Measurements from ENCODE around the gene MAP1S.

MAP1S gene

GRCh38 chr19:17719730-17720400 lies 585 bp downstream of the MAP1S start:
- H3K4me1 Mint-ChIP-seq = peaks cover 38% of the 10 kb centered on the region
- H3K4me3 Mint-ChIP-seq = peak overlapping the region; percentile 83
- peak overlapping the region; percentile 50 for H3K27ac Mint-ChIP-seq
- H3K27me3 Mint-ChIP-seq = no peaks in the 10 kb centered on the region
- ATAC-seq = peak; percentile 18
- H3K9me3 Mint-ChIP-seq = no peaks in the 10 kb centered on the region
- DNase-seq = peak; percentile 32
- no peaks in the 10 kb centered on the region for H3K36me3 Mint-ChIP-seq (ENCODE audit: low read depth)

DNA sequence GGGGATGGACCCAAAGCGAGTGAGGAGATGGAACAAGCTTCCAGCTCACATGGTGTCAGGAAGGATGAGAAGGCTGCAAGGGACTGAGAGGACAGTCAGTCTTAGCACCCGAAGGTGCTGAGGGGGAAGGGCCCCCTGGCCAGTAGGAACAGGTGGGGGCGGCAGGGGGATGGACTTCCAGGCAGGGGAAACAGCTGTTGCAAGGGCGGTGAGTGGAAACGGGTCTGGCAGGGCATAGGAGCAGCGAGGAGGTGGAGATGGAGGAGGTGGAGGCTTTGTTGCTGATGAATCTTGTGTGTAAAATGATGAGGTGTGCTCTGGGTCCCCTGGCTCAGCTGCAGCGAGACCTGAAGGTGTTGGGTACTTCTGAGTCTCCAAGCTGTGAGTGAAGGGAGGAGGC lies 1.2 kb downstream of the MAP1S start:
- DNase-seq (peak; percentile 20), ATAC-seq (no peak)
- Mint-ChIP-seq H3K27ac (peak overlapping the region; percentile 50), H3K4me3 (peak overlapping the region; percentile 83), H3K36me3 (ENCODE audit: low read depth) (peaks cover 2% of the 10 kb centered on the region), H3K9me3 (no peaks in the 10 kb centered on the region), H3K27me3 (no peaks in the 10 kb centered on the region), H3K4me1 (peaks cover 38% of the 10 kb centered on the region)

DNA sequence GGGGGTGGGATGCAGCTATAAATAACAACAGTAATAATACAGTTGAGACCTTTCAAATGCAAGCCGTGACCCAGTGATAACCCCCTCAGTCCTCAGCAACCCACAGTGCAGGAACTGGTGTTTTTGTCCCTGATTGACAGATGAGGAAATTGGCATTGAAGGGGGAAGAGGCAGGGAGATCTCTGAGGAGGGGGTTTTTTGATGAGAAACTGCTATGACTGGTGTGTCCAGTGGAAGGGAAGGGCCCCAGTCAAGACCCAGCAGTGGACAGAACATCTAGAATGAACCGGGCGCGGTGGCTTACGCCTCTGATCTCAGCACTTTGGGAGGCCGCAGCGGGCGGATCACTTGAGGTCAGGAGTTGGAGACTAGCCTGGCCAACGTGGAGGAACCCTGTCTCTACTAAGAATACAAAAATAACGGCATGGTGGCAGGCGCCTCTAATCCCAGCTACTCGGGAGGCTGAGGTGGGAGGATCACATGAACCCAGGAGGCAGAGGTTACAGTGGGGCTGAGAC lies 1.9 kb downstream of the MAP1S start:
- ATAC-seq (no peak), DNase-seq (no peak)
- H3K9me3 Mint-ChIP-seq = no peaks in the 10 kb centered on the region
- H3K27ac Mint-ChIP-seq = peak overlapping the region; percentile 42
- no peaks in the 10 kb centered on the region for H3K27me3 Mint-ChIP-seq
- H3K4me3 Mint-ChIP-seq = peak overlapping the region; percentile 83
- peaks cover 3% of the 10 kb centered on the region for H3K36me3 Mint-ChIP-seq (ENCODE audit: low read depth)
- peaks cover 38% of the 10 kb centered on the region for H3K4me1 Mint-ChIP-seq

DNA sequence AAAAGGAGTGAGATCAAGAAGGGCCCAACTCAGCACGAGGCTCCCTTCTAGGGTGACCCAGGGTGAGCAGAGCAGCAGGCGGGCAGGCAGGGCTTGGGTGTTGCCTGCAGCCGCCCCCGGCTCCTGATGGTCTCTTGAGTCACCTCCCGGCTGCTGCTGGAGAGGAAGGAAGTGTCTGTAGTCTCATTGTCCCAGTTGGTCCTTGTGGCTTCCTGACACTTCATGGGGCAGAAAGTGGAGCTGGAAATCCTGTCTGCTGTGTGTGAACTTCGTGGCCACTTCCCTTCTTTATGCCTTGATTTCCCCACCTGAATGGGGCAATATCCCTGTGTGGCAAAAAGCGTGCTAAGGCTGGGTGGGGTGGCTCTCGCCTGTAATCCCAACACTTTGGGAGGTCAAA lies 2.5 kb downstream of the MAP1S start:
- Mint-ChIP-seq H3K9me3 (no peaks in the 10 kb centered on the region), H3K36me3 (ENCODE audit: low read depth) (peaks cover 3% of the 10 kb centered on the region), H3K27me3 (no peaks in the 10 kb centered on the region), H3K27ac (peak overlapping the region; percentile 42), H3K4me1 (peaks cover 38% of the 10 kb centered on the region), H3K4me3 (peak overlapping the region; percentile 83)
- DNase-seq (no peak), ATAC-seq (no peak)

- Mint-ChIP-seq H3K27me3 (no peaks in the 10 kb centered on the region), H3K4me3 (no peak overlapping the region), H3K4me1 (peaks cover 33% of the 10 kb centered on the region), H3K27ac (no peak overlapping the region), H3K9me3 (no peaks in the 10 kb centered on the region), H3K36me3 (ENCODE audit: low read depth) (peaks cover 3% of the 10 kb centered on the region)
- ATAC-seq (no peak), DNase-seq (no peak)
These were observed 3.5 kb downstream of the MAP1S start for GRCh38 chr19:17722655-17723240.

GRCh38 chr19:17724655-17725054 lies 5.4 kb downstream of the MAP1S start:
- Mint-ChIP-seq H3K27ac (no peak overlapping the region), H3K27me3 (no peaks in the 10 kb centered on the region), H3K9me3 (no peaks in the 10 kb centered on the region), H3K4me3 (no peak overlapping the region), H3K4me1 (peaks cover 25% of the 10 kb centered on the region), H3K36me3 (ENCODE audit: low read depth) (peaks cover 8% of the 10 kb centered on the region)
- DNase-seq (no peak), ATAC-seq (no peak)

GRCh38 chr19:17725422-17726078 lies 6.3 kb downstream of the MAP1S start:
- Mint-ChIP-seq H3K27ac (no peak overlapping the region), H3K4me3 (no peak overlapping the region), H3K4me1 (peaks cover 21% of the 10 kb centered on the region), H3K27me3 (no peaks in the 10 kb centered on the region), H3K36me3 (ENCODE audit: low read depth) (peaks cover 14% of the 10 kb centered on the region), H3K9me3 (no peaks in the 10 kb centered on the region)
- ATAC-seq (no peak), DNase-seq (no peak)

DNA sequence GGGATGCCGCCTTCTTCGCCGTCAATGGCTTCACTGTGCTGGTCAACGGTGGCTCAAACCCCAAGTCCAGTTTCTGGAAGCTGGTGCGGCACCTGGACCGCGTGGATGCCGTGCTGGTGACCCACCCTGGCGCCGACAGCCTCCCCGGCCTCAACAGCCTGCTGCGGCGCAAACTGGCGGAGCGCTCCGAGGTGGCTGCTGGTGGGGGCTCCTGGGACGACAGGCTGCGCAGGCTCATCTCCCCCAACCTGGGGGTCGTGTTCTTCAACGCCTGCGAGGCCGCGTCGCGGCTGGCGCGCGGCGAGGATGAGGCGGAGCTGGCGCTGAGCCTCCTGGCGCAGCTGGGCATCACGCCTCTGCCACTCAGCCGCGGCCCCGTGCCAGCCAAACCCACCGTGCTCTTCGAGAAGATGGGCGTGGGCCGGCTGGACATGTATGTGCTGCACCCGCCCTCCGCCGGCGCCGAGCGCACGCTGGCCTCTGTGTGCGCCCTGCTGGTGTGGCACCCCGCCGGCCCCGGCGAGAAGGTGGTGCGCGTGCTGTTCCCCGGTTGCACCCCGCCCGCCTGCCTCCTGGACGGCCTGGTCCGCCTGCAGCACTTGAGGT lies 7.0 kb downstream of the MAP1S start:
- Mint-ChIP-seq H3K4me3 (no peak overlapping the region), H3K27me3 (no peaks in the 10 kb centered on the region), H3K4me1 (peaks cover 19% of the 10 kb centered on the region), H3K27ac (no peak overlapping the region), H3K36me3 (ENCODE audit: low read depth) (peaks cover 21% of the 10 kb centered on the region), H3K9me3 (no peaks in the 10 kb centered on the region)
- ATAC-seq (no peak), DNase-seq (no peak)

GRCh38 chr19:17726964-17727773 lies 7.9 kb downstream of the MAP1S start:
- H3K27ac Mint-ChIP-seq = no peak overlapping the region
- peaks cover 12% of the 10 kb centered on the region for H3K4me1 Mint-ChIP-seq
- H3K27me3 Mint-ChIP-seq = no peaks in the 10 kb centered on the region
- DNase-seq (no peak), ATAC-seq (no peak)
- H3K4me3 Mint-ChIP-seq = no peak overlapping the region
- no peaks in the 10 kb centered on the region for H3K9me3 Mint-ChIP-seq
- H3K36me3 Mint-ChIP-seq (ENCODE audit: low read depth) = peaks cover 24% of the 10 kb centered on the region

- Mint-ChIP-seq H3K4me3 (no peak overlapping the region), H3K9me3 (no peaks in the 10 kb centered on the region), H3K4me1 (peaks cover 12% of the 10 kb centered on the region), H3K27ac (no peak overlapping the region), H3K36me3 (ENCODE audit: low read depth) (peaks cover 24% of the 10 kb centered on the region), H3K27me3 (no peaks in the 10 kb centered on the region)
- ATAC-seq = peak; percentile 8
- no peak for DNase-seq
These were observed 8.6 kb downstream of the MAP1S start for GRCh38 chr19:17727843-17728242.

GRCh38 chr19:17733127-17733526 lies 13.8 kb downstream of the MAP1S start:
- Mint-ChIP-seq H3K4me3 (no peak overlapping the region), H3K27ac (no peak overlapping the region), H3K9me3 (no peaks in the 10 kb centered on the region), H3K36me3 (ENCODE audit: low read depth) (peaks cover 26% of the 10 kb centered on the region), H3K27me3 (no peaks in the 10 kb centered on the region), H3K4me1 (peaks cover 15% of the 10 kb centered on the region)
- ATAC-seq (no peak), DNase-seq (no peak)

DNA sequence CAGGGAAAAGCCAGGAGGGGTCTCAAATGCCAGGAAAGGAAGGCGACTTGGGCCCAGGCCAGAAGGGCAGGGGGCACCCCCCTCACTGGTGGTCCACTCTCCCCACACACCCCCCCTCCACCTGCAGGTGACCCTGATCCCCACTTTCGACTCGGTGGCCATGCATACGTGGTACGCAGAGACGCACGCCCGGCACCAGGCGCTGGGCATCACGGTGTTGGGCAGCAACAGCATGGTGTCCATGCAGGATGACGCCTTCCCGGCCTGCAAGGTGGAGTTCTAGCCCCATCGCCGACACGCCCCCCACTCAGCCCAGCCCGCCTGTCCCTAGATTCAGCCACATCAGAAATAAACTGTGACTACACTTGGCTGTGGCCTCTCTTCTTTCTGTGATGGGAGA lies 14.9 kb downstream of the MAP1S start:
- no peak overlapping the region for H3K4me3 Mint-ChIP-seq

GRCh38 chr19:17735410-17735809 lies 16.1 kb downstream of the MAP1S start:
- Mint-ChIP-seq H3K9me3 (no peaks in the 10 kb centered on the region), H3K4me3 (no peak overlapping the region), H3K4me1 (peaks cover 21% of the 10 kb centered on the region), H3K27me3 (no peaks in the 10 kb centered on the region), H3K36me3 (ENCODE audit: low read depth) (peaks cover 15% of the 10 kb centered on the region), H3K27ac (no peak overlapping the region)
- ATAC-seq (no peak), DNase-seq (no peak)

More for the DNA sequence above, 14.9 kb downstream of the MAP1S start:
- DNase-seq (no peak), ATAC-seq (no peak)
- no peaks in the 10 kb centered on the region for H3K27me3 Mint-ChIP-seq
- no peak overlapping the region for H3K27ac Mint-ChIP-seq
- peaks cover 23% of the 10 kb centered on the region for H3K36me3 Mint-ChIP-seq (ENCODE audit: low read depth)
- H3K4me1 Mint-ChIP-seq = peaks cover 22% of the 10 kb centered on the region
- H3K9me3 Mint-ChIP-seq = no peaks in the 10 kb centered on the region

DNA sequence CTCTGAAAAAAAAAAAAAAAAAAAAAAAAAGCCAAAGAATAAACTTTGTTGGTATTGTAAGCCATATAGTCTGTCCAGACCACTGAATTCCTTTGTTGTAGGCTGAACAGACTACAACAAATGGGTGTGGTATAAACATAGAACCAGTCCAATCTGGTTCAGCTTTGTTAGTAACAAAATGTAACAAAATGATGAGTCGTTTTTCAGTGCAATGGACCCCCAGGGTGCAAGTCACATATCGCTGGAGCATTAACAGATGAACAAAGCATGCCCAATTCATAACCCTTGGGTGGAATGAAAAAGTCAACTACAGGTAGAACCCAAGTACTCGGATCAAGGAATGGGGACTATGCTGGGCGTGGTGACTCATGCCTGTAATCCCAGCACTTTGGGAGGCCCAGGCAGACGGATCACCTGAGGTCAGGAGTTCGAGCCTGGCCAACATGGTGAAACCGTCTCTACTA lies 18.4 kb downstream of the MAP1S start:
- no peaks in the 10 kb centered on the region for H3K27me3 Mint-ChIP-seq
- no peak overlapping the region for H3K27ac Mint-ChIP-seq
- ATAC-seq (no peak), DNase-seq (no peak)
- peaks cover 4% of the 10 kb centered on the region for H3K36me3 Mint-ChIP-seq (ENCODE audit: low read depth)
- no peaks in the 10 kb centered on the region for H3K9me3 Mint-ChIP-seq
- H3K4me1 Mint-ChIP-seq = peaks cover 13% of the 10 kb centered on the region
- no peak overlapping the region for H3K4me3 Mint-ChIP-seq

All from activated naive CD8-positive, alpha-beta T cell treated with anti-CD3 and anti-CD28 coated beads, Interleukin-2, amount 50 U/mL, for 24 hours (primary cell).